Body of pancreas (tissue), 4 donors: ENCODE data around the gene C14orf119. TPM values are rescaled to one million over a fixed set of nuclear protein-coding genes. Genes with fewer than 3 reads are reported as not detected.

ENCODE experiments used
- ATAC-seq: fragments of 150-250 bp; one replicate; pipeline ENCODE4 v1.9.1; 2016
- DNase-seq, 4 donors: peaks; one replicate each; pipeline ENCODE4 v3.0.0-alpha.2; 2019
- H3K27ac ChIP-seq, 4 donors: fragments of 200-600 bp; sonication (generic); 1 replicate in 3 of 4; 2 replicates in 1 of 4; pipeline versions ENCODE4 v1.5.1 to v1.6.1; 2016 to 2019; ENCODE audit warnings: mild to moderate bottlenecking in 1 of 4, mixed read lengths in 1 of 4, moderate library complexity in 1 of 4
- H3K27me3 ChIP-seq, 2 donors: fragments of 200-600 bp; sonication (generic); one replicate each; pipeline ENCODE4 v1.6.0; 2016; ENCODE audit warnings: mild to moderate bottlenecking in 1 of 2
- H3K36me3 ChIP-seq, 2 donors: fragments of 200-600 bp; sonication (generic); replicated peaks in 1 of 2; 2 replicates each; pipeline ENCODE4 v1.5.1; 2016; ENCODE audit warnings: low read depth in 2 of 2; ENCODE audit not compliant: insufficient read depth in 1 of 2
- H3K4me1 ChIP-seq: fragments of 200-600 bp; sonication (generic); one replicate; pipeline ENCODE4 v1.6.0; 2016
- H3K4me3 ChIP-seq, 2 donors: fragments of 200-600 bp; sonication (generic); 1 replicate in 1 of 2; 2 replicates in 1 of 2; pipeline ENCODE4 v1.5.1; 2016 to 2019
- H3K9me3 ChIP-seq, 3 donors: fragments of 200-600 bp; sonication (generic); 1 replicate in 2 of 3; 2 replicates in 1 of 3; pipeline ENCODE4 v1.5.1; 2016
- CTCF ChIP-seq, 7 experiments: fragments of 450-650 bp in 4 of 7; fragments of 200-600 bp in 3 of 7; sonication (generic) in 3 of 7; IDR thresholded peaks; one replicate each; pipeline ENCODE4 v1.5.1; 2016 to 2019; ENCODE audit warnings: antibody characterized with exemption in 7 of 7
- POLR2A ChIP-seq, 3 donors: fragments of 450-650 bp; IDR thresholded peaks; one replicate each; pipeline ENCODE4 v1.6.1; 2016; ENCODE audit warnings: antibody characterized with exemption in 3 of 3, mild to moderate bottlenecking in 2 of 3
- WGBS, 2 donors: methylation state at CpG; one replicate each; pipeline ENCODE4 v1.1.5; 2017; 5-methylcytosine and 5-hydroxymethylcytosine counted together
- intact Hi-C: fragments of 100-400 bp; cut with DNase I; formaldehyde crosslinking; loops from one replicate; pipeline ENCODE4 v1.15.1; 2023
- total RNA-seq, 2 donors: library from RNA; depleted of rRNA; stranded (reverse); fragments of >200 nt; gene quantifications; one replicate each; pipeline ENCODE4 v1.1.0, GENCODE V29; 2016

The C14orf119 gene
- total RNA-seq, 2 donors from 2014 or later, result 3.6 to 7.0 TPM

- no peak overlapping the region for H3K27ac ChIP-seq
- no peak for ATAC-seq
- 77 to 85% methylated on average over 5 of the region's 5 CpGs for WGBS, 2 donors
Measured at GRCh38 chr14:23077962-23078361, 17.3 kb upstream of the C14orf119 start.

GRCh38 chr14:23078692-23079116 lies 16.6 kb upstream of the C14orf119 start:
- Histone ChIP-seq H3K9me3 (no peaks in the 10 kb centered on the region), H3K4me3 (no peak overlapping the region), H3K36me3 (peaks cover 11 to 55% of the 10 kb centered on the region in 2 donors), H3K27me3 (no peaks in the 10 kb centered on the region), H3K4me1 (no peaks in the 10 kb centered on the region), H3K27ac (peak overlapping the region in 2 of 4 donors; percentile 16 to 38)
- peak in 2 of 4 donors; percentile 40 to 75 for DNase-seq
- TF ChIP-seq CTCF (IDR thresholded peaks at IDR 0.05), result no peak
- no peak for TF ChIP-seq POLR2A (IDR thresholded peaks at IDR 0.05)
- peak; percentile 45 for ATAC-seq
- 45 to 49% methylated on average over 2 of the region's 2 CpGs for WGBS, 2 donors
- intact Hi-C loops, result no loop called here

More at GRCh38 chr14:23077962-23078361, 17.3 kb upstream of the C14orf119 start:
- no peak for TF ChIP-seq CTCF (IDR thresholded peaks at IDR 0.05)
- TF ChIP-seq POLR2A (IDR thresholded peaks at IDR 0.05), result no peak
- Histone ChIP-seq H3K4me3 (no peak overlapping the region), H3K9me3 (no peaks in the 10 kb centered on the region), H3K27me3 (no peaks in the 10 kb centered on the region), H3K4me1 (no peaks in the 10 kb centered on the region), H3K36me3 (peaks cover 11 to 52% of the 10 kb centered on the region in 2 donors)
- intact Hi-C loops, result no loop called here
- DNase-seq, result no peak

GRCh38 chr14:23079716-23080115 lies 15.6 kb upstream of the C14orf119 start:
- no peak overlapping the region for H3K4me3 ChIP-seq
- no peaks in the 10 kb centered on the region for H3K27me3 ChIP-seq
- intact Hi-C loops, result no loop called here
- no peak for ATAC-seq
- H3K27ac ChIP-seq, result no peak overlapping the region
- TF ChIP-seq CTCF (IDR thresholded peaks at IDR 0.05), result no peak
- no peak for TF ChIP-seq POLR2A (IDR thresholded peaks at IDR 0.05)
- WGBS, 2 donors, result 83 to 95% methylated on average over 2 of the region's 2 CpGs
- no peak for DNase-seq
- peaks cover 11 to 55% of the 10 kb centered on the region in 2 donors for H3K36me3 ChIP-seq
- no peaks in the 10 kb centered on the region for H3K9me3 ChIP-seq
- no peaks in the 10 kb centered on the region for H3K4me1 ChIP-seq

- ATAC-seq (no peak), DNase-seq (no peak)
- WGBS, 2 donors, result 74 to 92% methylated on average over 1 of the region's 1 CpG
- Histone ChIP-seq H3K4me1 (no peaks in the 10 kb centered on the region), H3K27ac (no peak overlapping the region), H3K9me3 (no peaks in the 10 kb centered on the region), H3K27me3 (no peaks in the 10 kb centered on the region), H3K4me3 (no peak overlapping the region), H3K36me3 (peaks cover 11 to 54% of the 10 kb centered on the region in 2 donors)
- TF ChIP-seq CTCF (IDR thresholded peaks at IDR 0.05) (no peak), POLR2A (IDR thresholded peaks at IDR 0.05) (no peak)
- intact Hi-C loops, result no loop called here
Measured at GRCh38 chr14:23080474-23080873, 14.8 kb upstream of the C14orf119 start.

GRCh38 chr14:23085458-23085857 lies 9.8 kb upstream of the C14orf119 start:
- 67 to 72% methylated on average over 3 of the region's 3 CpGs for WGBS, 2 donors
- DNase-seq, result no peak
- Histone ChIP-seq H3K4me3 (no peak overlapping the region), H3K9me3 (no peaks in the 10 kb centered on the region), H3K4me1 (peaks cover 7% of the 10 kb centered on the region), H3K27me3 (no peaks in the 10 kb centered on the region), H3K36me3 (peaks cover 0 to 40% of the 10 kb centered on the region in 2 donors), H3K27ac (no peak overlapping the region)
- no peak for ATAC-seq
- intact Hi-C loops, result no loop called here
- TF ChIP-seq CTCF (IDR thresholded peaks at IDR 0.05), result no peak
- no peak for TF ChIP-seq POLR2A (IDR thresholded peaks at IDR 0.05)
